Subcutaneous adipose tissue (tissue), 4 donors: ENCODE measurements around the gene DENND5B. TPM values are rescaled to one million over a fixed set of nuclear protein-coding genes. Genes with fewer than 3 reads are reported as not detected.

Experiments used
- CTCF ChIP-seq: fragments of 450-650 bp; IDR thresholded peaks from one replicate; pipeline ENCODE4 v1.5.1; 2016; ENCODE audit warnings: low read depth, mild to moderate bottlenecking, control low read depth, antibody characterized with exemption, moderate library complexity
- total RNA-seq, 4 donors: library from RNA; depleted of rRNA; stranded (reverse); fragments of >200 nt; gene quantifications; one replicate each; pipeline ENCODE4 v1.1.0, GENCODE V29; 2016

Gene DENND5B
- total RNA-seq, 4 donors from 2014 or later: 11.1 to 19.2 (median 14.0) TPM

- TF ChIP-seq CTCF: no peak
Observed at GRCh38 chr12:31589904-31590641, 863 bp downstream of the DENND5B start.

DNA sequence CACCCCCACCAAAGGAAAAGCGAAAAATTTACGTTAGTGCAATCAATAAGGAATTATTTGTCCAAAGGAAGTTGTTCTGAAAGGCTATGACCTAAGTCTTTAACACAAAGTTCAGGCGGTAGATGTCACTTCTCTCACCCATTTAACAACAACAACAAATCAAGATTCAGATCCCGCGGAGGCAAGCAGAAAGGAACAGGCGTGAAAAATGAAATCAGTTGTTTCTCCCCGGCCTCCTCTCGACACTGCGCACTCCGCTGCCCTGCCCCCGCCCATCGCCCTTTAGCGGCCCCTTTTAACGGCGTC, 1.4 kb downstream of the DENND5B start:
- no peak for TF ChIP-seq CTCF

DNA sequence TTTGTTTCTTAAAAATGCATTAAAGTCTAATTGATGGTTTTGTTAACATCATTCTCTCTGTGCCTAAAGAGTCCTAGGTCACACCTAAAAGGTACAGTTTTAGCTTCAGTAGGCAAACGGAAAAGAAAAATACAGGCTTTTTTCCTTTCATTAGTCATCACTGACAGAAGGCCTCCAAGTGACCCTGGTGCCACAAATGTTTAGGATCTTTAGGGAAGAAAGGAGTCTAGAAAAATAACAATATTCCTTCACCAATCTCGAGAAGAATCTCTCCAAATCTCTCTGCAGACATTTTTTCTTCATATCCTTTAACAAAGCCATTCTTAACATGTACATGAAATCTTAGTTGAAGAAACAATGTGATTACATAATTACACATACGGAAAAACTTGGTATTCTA, 2.0 kb downstream of the DENND5B start:
- no peak for TF ChIP-seq CTCF

GRCh38 chr12:31586728-31587127, 4.2 kb downstream of the DENND5B start:
- no peak for TF ChIP-seq CTCF

DNA sequence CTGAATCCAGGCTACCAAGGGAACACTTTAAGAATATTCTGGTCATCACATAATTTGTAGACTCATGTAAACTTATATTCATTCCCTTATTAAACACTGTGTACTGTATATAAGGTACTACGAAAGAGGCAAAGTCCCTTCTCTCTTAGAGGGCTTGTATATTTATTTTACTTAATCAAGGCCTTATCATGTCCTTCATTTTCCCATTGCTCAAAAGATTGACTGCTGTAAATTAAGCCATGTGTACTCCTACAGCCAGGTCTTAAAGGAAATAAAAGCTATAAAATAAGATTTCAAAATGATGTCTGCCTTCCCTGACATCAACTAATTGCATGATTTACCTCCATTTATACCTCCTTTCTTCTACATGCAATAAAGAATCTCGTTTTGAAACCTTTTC, 5.0 kb downstream of the DENND5B start:
- TF ChIP-seq CTCF: no peak

DNA sequence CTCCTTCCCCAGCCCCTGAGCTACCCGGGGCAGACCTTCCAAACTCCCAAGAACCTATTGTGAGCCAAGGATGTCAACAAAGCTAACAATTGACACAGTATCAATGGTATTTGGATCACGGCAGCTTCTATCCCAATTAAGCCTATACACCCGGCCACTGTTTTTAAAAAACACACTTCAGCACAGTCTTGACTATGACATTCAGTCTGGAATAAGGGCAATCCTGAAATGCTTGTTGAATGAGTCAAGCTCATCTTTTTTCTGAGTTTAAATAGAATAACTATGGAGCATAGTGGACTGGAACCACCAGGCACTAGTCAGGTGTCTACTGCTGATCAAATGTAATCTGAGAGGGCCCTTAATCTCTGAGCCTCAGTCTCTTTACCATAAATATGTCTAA, 5.7 kb downstream of the DENND5B start:
- TF ChIP-seq CTCF: no peak

GRCh38 chr12:31584782-31585181, 6.2 kb downstream of the DENND5B start:
- no peak for TF ChIP-seq CTCF
